Non-pigmented ciliary epithelial cell (primary cell): ENCODE measurements around the gene ACP7.
"Not testable (repeated sequence)": the region's sequence is repeated elsewhere in the genome, so short reads cannot be mapped to it uniquely, and the experiment has no call there.

Source experiments
- DNase-seq: peaks from one replicate; pipeline ENCODE4 v3.0.0-alpha.2; 2010; ENCODE audit warnings: low read depth

The ACP7 gene, protein sequence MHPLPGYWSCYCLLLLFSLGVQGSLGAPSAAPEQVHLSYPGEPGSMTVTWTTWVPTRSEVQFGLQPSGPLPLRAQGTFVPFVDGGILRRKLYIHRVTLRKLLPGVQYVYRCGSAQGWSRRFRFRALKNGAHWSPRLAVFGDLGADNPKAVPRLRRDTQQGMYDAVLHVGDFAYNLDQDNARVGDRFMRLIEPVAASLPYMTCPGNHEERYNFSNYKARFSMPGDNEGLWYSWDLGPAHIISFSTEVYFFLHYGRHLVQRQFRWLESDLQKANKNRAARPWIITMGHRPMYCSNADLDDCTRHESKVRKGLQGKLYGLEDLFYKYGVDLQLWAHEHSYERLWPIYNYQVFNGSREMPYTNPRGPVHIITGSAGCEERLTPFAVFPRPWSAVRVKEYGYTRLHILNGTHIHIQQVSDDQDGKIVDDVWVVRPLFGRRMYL

DNA sequence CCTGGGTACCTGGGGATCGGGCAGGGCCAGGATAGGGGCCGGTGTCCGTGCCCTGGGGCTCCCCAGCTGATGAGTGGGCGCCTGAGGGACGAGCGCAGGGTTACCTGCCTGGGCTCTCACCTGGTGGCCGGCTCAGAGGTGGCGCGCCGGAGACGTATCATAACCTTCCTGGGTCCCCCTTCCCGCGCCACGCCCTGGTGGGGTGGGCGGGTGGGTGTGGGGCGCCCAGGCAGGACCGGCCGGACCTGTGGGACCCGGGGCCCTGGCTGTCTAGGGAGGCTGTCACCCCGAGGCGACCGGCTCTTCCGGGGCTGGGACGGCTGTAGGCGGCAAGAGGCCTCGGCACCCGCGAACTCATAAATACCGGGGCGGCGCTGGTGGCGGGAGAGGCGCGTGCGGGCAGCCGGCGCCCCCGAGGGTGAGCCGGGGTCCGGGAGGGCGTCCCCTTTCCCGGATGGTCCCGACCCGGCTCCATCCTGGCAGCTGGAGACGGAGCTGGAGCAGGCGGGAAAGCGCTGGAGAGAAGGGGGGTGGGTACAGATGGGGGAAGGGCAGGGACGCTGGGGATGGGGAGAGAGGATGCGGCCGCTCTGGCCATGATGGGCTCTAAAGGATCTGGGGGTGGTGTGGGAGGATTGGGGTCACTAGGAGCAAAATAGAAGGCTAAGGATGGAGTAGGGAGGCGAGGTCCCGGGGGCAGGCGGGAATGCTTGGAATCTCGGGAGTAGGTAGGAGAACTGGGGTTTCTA lies at the start of gene ACP7:
Gene ACP7, plus strand, starts transcription at position 386 of the 749 bp plus-strand sequence. CDS start 902 bp downstream, outside the sequence.
- DNase-seq: no peak

DNA sequence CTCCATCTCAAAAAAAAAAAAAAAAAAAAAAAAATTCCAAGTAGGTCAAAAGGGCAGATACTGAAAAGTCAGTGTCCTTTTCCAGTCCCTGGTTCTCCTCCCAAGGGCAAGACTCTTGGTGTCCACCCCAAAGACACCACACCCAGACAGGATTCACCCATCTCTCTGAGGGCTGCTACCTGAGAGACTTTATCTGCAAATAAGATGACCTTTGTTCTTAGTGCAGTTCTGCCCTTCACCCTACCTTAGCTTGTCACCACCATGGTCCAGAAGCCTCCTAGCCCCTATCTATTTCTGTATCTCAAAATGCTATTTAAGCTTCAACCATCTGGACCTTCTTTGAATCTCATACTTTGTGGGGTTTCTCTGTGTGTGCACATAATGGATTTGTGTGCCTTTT lies 47.6 kb upstream of the ACP7 start:
- no peak for DNase-seq

DNA sequence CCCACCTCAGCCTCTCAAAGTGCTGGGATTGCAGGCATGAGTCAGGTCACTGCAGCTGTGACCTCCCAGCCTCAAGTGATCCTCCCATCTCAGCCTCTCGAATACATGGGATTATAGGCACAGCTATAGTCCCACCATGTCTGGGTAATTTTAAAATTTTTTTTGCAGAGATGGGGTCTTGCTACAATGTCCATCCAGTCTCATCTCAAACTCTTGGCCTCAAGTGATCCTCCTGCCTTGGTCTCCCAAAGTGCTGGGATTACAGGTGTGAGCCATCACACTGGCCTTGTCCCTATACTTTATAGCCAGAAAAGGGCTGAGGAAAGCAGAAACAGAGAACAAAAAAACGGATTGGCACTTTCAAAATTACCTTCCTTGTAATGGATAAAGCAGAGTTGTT lies 47.0 kb upstream of the ACP7 start:
- DNase-seq: no peak

DNA sequence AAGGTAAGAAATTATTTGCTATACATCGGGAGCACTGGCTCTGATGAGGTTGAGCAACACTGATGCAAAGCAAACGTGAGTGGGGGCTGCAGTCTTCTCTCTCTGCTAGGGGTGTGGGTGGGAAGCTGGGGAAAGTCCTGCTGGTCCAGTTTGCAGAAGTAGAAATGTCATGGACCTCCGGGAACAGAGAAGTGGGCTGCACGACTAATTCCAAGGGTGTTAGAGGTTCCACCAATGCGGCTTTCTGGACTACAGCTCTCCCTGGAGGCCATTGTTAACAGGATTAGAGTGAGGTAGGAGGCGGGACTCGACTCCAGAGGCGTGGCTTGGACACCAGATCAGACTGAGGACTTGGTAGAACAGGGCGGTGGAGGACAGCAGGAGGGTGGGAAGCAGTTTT lies 46.1 kb upstream of the ACP7 start:
- no peak for DNase-seq

DNA sequence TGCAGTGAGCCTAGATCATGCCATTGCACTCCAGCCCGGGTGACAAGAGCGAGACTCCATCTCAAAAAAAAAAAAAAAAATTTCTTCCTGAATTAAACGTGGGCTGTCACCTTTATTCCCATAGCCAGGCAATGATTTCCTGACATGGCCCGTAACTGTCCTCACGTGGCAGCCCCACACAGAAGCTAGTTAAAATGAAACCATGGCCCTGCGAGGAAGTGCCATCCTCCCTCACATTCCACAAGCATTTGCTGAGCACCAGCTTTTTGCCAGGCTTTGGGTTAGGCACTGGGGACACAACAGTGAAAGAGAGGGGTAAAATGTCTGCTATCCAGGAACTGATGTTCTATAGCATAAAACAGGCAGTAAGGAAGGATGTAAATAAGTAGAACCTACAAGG lies 38.7 kb upstream of the ACP7 start:
- no peak for DNase-seq

DNA sequence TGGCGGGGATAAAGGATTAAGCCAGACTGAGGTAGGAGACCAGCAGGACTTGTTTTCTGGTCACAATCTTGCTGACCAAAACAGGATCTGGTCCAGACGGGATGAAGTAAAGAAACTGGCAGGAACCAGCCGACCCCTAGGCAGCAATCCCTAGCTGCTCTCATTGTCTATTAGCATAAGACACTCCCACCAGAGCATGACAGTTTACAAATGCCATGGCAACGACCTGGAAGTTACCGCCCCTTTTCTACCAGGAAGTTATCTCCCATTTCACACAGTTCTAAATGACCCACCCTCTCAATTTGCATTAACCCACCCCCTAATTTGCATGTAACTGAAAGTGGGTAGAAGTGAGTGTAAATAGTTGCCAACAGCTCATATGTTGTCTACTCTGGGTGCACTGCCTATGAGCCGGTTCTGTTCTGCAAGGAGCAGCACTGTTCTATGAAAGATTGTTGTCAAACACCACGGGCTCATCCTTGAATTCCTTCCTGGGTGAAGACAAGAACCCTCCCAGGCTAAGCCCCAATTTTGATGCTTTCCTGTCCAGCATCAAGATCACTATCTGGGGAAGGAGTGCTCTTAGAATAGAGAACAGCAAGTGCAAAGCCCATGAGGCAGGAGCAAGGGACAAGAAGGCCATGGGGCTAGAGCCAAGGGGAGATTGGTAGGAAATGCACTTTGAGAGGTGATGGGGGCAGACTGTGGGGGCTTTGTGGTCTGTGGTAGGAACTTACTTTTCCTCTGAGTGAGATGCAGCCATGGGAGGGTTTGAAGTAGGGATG lies 37.9 kb upstream of the ACP7 start:
- no peak for DNase-seq

DNA sequence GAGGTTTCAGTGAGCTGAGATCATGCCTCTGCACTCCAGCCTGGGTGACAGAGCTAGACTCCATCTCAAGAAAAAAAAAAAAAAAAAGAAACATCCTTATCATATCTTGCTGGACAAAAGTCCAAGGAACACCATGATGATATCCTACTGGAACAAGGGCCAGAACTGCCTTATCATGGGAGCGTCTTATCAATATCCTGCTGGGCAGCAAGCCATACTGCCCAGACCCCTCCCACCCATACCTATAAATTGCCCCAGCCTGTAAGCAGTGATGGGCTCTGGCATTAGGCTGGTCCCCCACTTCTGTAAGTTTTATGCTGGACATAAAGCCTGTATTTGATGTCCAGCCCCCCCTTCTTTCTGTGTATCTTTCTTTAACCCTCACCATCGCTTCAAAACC lies 37.1 kb upstream of the ACP7 start:
- DNase-seq: no peak

DNA sequence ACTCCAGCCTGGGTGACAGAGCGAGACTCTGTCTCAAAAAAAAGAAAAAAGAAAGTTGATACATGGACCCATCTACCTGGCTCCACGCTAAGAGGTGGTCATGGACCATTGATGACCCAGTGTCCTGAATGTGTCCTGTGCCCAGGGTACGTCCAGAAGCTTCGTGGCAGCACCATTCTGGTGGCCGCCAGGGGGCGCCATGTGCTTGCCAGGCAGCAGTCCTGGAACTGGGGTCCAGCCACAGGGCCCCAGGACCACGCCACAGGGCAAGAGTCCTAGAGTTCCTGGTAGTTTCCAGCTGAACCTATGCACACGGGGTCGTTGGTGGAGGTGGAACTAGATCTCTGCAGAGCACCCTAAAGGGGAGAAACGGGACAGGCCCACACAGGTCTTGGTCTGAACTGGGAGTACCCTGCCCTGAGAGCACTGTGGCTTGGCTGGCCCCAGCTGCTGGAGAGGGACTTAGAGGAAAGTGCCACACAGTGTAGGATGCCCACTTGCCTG lies 31.9 kb upstream of the ACP7 start:
- no peak for DNase-seq

DNA sequence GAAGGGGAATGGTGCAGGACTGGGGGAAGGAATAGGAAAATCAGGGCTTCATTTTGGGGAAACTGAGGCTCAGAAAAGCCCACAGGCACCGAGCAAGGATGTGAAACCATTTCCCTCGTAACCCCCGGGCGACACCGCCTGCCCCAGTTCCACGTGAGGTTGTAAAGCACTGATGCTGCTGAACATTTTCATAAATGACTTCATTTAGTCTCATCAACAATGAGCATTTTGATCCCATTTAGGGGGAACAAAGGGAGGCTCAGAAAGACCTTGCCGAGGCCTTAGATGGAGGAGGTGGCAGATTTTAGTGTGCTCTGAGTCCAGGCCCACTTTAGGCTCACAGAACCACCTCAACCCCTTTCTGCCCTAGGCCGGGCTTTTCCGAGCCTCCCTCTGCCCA lies 31.3 kb upstream of the ACP7 start:
- no peak for DNase-seq

DNA sequence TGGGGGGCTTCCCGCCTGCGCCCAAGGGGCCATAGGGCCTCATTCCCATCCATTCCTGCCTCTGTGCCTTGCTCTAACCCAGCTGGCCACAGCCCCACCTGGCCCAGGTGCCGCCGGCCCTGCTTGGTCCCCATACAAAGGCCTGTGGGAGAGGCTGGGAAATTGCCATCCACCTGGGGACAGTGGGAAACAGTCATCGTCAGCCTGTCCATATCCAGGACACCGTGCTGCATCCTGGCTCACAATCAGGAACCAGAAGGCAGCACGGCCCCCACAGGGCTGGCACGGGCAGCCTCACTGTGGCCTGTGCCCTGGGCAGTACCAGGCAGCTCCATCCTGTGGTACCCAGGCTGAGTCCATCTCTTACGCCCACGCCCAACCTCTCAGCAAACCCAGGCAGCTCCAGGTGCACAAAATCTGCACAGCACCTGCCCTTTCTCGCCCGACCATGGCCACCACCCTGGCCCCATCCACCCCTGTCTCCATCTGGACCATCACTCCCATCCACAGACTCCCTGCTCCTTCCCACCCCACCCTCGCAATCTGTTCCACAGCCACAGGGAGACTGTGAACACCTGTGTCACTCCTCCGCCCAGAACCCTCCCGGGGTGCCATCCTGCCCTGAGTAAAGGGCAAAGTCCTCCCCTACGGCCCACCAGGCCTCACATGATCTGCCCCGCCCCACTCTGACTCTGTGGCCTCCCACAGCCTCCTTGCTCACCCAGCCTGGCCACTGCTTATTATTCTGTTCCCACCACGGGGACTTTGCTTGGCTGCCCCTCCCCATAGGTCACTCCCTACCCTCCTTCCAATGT lies 30.7 kb upstream of the ACP7 start:
- DNase-seq: no peak

DNA sequence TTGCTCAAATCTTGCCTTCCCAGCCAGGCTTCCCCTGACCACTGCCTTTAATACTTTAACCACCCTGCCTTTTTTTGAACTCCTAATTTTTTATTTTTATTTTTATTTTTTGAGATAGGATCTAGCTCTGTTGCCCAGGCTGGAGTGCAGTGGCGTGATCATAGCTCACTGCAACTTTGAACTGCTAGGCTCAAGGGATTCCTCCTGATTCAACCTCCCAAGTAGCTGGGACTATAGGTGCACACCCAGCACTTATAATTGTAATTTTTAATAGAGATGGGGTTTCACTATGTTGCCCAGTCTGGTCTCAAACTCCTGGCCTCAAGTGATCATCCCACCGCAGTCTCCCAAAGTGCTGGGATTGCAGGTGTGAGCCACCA lies 30.1 kb upstream of the ACP7 start:
- DNase-seq: no peak

DNA sequence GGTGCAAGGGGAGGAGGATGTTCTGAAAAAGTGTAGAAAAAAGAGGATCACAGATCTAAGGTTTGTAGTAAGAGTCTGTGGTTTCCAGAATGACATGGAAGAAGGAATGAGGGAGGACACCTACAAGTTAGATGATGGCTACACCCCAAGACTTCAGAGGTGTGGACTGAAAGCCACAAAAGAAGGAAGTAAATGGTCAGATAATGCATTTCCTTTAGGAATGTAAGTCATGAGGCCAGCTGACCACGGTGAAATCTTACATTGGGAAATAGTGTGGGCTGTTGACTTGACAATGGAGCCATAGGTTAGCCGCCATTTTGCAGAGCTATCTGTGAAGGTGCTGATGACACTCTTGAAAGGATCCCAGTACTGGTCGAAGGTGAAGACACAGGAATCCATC lies 26.6 kb upstream of the ACP7 start:
- DNase-seq: no peak

DNA sequence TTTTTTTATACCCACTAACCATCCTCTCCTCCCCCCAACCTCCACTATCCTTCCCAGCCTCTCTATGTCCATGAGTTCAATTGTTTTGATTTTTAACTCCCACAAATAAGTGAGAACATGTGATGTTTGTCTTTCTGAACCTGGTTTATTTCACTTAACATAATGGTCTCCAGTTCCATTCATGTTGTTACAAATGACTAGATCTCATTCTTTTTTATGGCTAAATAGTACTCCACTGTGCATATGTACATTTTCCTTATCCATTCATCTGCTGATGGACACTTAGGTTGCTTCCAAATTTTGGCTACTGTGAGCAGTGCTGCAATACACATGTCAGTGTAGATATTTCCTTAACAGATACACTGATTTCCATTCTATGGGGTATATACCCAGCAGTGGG lies 24.9 kb upstream of the ACP7 start:
- DNase-seq: no peak

DNA sequence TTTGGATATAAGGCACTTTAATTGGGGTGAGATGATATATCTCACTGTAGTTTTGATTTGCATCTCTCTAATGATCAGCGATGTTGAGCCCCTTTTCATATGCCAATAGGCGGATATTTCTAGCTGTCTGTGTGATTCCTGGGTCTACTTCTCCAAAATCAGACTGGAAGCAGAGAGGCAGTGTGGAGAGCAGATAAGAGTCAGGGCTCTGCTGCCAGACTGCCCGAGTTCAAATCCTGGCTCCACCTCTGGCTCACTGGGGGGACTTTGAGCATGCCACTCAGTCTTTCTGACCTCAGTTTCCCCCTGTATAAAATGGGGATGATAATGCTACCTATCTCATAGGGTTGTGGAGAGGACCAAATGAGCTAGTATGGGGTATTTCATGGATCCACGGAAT lies 24.0 kb upstream of the ACP7 start:
- DNase-seq: no peak

DNA sequence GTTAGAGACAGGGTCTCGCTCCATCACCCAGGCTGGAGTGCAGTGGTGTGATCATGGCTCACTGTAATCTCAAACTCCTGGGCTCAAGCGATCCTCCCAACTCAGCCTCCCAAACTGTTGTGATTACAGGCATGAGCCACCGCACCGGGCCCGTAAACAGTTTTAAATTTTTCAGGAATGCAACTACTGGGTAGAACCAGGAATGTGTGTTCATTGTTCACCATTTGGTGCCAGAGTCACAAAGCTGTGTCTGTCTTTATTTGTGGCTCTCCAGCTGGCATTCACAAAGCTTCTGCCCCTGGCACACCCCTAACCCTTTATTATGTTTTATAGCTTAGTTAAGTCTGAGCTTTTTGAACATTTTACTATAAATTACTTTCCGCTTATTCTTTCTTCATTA lies 19.8 kb upstream of the ACP7 start:
- DNase-seq: no peak

DNA sequence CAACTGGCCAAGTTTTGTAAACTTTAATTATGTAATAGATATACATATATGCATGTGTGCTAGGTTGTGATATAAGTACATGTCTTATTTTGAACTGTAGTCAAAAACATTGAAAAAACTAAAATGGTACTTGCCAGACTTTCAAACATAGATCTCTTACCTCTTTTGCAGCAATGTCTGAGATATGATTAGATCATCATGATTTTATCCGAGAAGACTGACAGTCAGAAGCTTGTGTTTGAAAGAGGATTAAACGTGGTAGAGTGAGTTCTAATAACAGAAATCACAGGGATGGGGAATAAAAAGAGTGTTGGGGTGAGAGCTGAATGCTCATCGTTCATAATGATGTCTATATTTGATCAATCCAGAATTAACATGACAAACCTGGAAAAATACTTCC lies 18.2 kb upstream of the ACP7 start:
- DNase-seq: no peak

DNA sequence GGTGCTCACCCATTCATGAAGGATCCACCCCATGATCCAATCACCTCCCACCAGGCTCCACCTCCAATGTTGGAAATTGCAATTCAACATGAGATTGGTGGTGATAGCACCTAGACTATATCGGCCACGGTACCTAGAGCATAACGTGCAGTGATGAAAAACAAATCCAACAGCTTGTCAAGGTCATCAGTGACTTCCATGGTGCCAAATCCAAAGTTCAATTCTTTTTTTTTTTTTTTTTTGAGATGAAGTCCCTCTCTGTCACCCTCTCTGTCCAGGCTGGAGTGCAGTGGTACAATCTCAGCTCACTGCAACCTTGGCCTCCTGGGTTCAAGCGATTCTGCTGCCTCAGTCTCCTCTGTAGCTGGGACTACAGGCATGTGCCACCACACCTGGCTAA lies 17.1 kb upstream of the ACP7 start:
- DNase-seq: no peak

DNA sequence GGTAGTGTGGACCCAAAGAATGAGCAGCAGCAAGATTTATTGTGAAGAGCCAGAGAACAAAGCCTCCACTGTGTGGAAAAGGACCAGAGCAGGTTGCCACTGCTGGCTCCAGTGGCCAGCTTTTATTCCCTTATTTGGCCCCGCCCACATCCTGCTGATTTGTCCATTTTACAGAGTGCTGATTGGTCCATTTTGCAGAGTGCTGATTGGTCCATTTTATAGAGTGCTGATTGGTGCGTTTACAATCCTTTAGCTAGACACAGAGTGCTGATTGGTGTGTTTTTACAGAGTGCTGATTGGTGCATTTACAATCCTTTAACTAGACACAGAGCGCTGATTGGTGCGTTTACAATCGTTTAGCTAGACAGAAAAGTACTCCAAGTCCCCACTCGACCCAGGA lies 15.9 kb upstream of the ACP7 start:
- DNase-seq: not testable (repeated sequence)

DNA sequence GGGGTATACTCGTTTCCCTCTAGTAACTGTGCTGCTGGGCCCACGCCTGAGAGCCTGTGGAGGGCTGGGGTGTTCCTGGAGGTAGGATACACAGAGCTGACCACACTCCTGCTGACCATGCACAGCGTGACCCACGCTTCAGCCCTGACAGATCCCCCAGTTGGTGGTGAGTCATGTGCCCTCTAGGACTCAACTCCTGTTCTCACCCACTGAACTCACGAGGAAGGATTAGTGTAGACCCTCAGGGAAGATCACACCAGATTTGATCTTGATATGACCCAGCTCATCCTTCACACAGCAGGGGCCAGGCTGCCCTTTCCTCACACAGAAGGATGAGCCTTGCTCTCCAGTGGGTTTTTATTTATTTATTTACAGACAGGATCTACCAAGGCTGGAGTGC lies 13.3 kb upstream of the ACP7 start:
- DNase-seq: no peak

DNA sequence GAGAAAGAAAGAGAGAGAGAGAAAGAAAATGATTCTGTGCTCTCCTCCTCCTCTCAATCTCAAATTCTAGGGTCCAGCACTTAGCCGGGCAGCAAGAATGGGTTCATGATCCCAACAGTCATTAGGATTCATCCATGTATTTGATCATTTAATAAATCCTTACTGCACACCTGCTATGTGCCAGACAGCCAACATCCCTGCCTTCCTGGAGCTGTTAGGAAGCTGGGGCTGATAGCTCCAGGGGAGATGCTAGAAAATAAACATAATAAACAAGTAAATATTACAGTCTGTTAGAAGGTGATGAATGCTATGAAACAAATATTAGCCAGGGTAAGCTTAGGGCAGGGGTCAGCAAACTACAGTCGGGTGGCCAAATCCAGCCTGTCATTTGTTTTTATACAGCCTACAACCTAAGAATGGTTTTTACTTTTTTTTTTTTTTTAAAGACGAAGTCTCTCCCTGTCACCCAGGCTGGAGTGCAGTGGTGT lies 9.9 kb upstream of the ACP7 start:
- DNase-seq: no peak

DNA sequence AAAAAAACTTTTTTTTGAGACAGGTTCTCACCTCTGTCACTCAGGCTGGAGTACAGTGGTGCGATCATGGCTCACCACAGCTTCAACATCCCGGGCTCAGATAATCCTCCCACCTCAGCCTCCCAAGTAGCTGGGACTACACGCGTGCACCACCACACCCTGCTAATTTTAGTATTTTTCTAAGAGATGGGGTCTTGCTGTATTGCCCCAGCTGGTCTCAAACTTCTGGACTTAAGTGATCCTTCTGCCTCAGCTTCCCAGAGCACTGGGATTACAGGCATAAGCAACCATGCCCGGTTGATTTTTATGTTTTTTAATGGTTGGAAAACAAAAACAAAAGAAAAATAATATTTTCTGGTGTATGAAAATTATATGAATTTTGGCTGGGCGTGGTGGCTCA lies 9.2 kb upstream of the ACP7 start:
- DNase-seq: no peak

DNA sequence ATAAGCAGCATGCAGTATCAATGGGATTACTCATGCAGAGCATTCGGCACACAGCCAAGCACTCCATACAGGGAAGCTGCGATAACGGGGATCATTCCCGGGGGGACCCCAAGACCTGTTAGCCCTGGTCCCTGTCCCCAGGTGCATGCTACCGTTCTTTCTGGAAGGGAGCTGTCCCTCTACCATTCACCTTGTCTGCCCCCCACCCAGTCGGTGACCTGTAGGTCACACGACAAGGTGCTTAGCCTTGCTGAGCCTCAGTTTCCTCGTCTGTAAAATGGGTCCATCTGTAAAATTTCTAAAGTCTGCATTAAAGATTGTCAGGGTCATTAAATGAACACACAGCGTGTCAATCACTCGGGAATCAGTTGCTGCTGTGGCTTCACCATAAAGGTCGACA lies 6.8 kb upstream of the ACP7 start:
- DNase-seq: no peak
